ENCODE data around the gene TRAT1. TPM values are rescaled to one million over a fixed set of nuclear protein-coding genes. Genes with fewer than 3 reads are reported as not detected.

TRAT1 gene
- total RNA-seq, 1 experiment from 2014 or later, result not detected

GRCh38 chr3:108838436-108838835 is 15.8 kb downstream of the TRAT1 start:
- H3K36me3 ChIP-seq (ENCODE audit: control insufficient read depth, insufficient read depth, low read length), result no peaks in the 10 kb centered on the region
- no peaks in the 10 kb centered on the region for H3K27me3 ChIP-seq (replicated peaks; ENCODE audit: control insufficient read depth, insufficient read depth, low read length)
- H3K4me1 ChIP-seq, result no peaks in the 10 kb centered on the region
- no peak for TF ChIP-seq CTCF (IDR thresholded peaks at IDR 0.05; ENCODE audit: insufficient read depth in 1 of 2, low read depth in 1 of 2, low read length in 1 of 2, severe bottlenecking in 1 of 2, unreplicated experiment in 1 of 2)
- Mint-ChIP-seq H3K9me3 (ENCODE audit: unreplicated experiment) (no peaks in the 10 kb centered on the region), H3K4me3 (ENCODE audit: unreplicated experiment) (no peak overlapping the region), H3K4me1 (ENCODE audit: low read depth, unreplicated experiment) (no peaks in the 10 kb centered on the region), H3K36me3 (ENCODE audit: insufficient read depth, unreplicated experiment) (no peaks in the 10 kb centered on the region), H3K27ac (ENCODE audit: unreplicated experiment) (no peak overlapping the region), H3K27me3 (ENCODE audit: insufficient read depth, unreplicated experiment) (peaks cover 4% of the 10 kb centered on the region)
- ChIA-PET CTCF (no interaction called here), POLR2A (no interaction called here)
- no peak for DNase-seq
- BruUV-seq (replicated peaks), result no TSS peak
- H3K9me3 ChIP-seq, result no peaks in the 10 kb centered on the region
- no peak overlapping the region for H3K4me3 ChIP-seq (ENCODE audit: low read depth, low read length)
- intact Hi-C loops (cut with micrococcal nuclease; ENCODE audit: unreplicated experiment), result no loop called here

- intact Hi-C loops (cut with micrococcal nuclease; ENCODE audit: unreplicated experiment), result no loop called here
- no peak overlapping the region for H3K4me3 ChIP-seq (ENCODE audit: low read depth, low read length)
- H3K27me3 Mint-ChIP-seq (ENCODE audit: insufficient read depth, unreplicated experiment), result peaks cover 4% of the 10 kb centered on the region
- no peaks in the 10 kb centered on the region for H3K9me3 ChIP-seq
- H3K9me3 Mint-ChIP-seq (ENCODE audit: unreplicated experiment), result no peaks in the 10 kb centered on the region
- H3K27ac Mint-ChIP-seq (ENCODE audit: unreplicated experiment), result no peak overlapping the region
- no peaks in the 10 kb centered on the region for H3K4me1 Mint-ChIP-seq (ENCODE audit: low read depth, unreplicated experiment)
- CTCF ChIA-PET, result no interaction called here
- POLR2A ChIA-PET, result no interaction called here
- no peaks in the 10 kb centered on the region for H3K27me3 ChIP-seq (replicated peaks; ENCODE audit: control insufficient read depth, insufficient read depth, low read length)
- no peaks in the 10 kb centered on the region for H3K4me1 ChIP-seq
- no peaks in the 10 kb centered on the region for H3K36me3 ChIP-seq (ENCODE audit: control insufficient read depth, insufficient read depth, low read length)
- BruUV-seq (replicated peaks), result no TSS peak
- H3K4me3 Mint-ChIP-seq (ENCODE audit: unreplicated experiment), result no peak overlapping the region
- H3K36me3 Mint-ChIP-seq (ENCODE audit: insufficient read depth, unreplicated experiment), result no peaks in the 10 kb centered on the region
- no peak for TF ChIP-seq CTCF (IDR thresholded peaks at IDR 0.05; ENCODE audit: insufficient read depth in 1 of 2, low read depth in 1 of 2, low read length in 1 of 2, severe bottlenecking in 1 of 2, unreplicated experiment in 1 of 2)
- DNase-seq, result no peak
These were observed 23.2 kb downstream of the TRAT1 start for GRCh38 chr3:108845709-108846293.

- intact Hi-C loops (cut with micrococcal nuclease; ENCODE audit: unreplicated experiment), result no loop called here
- ChIA-PET POLR2A (no interaction called here), CTCF (no interaction called here)
- peaks cover 9% of the 10 kb centered on the region for H3K27me3 Mint-ChIP-seq (ENCODE audit: insufficient read depth, unreplicated experiment)
- H3K4me3 ChIP-seq (ENCODE audit: low read depth, low read length), result no peak overlapping the region
- no peaks in the 10 kb centered on the region for H3K4me1 Mint-ChIP-seq (ENCODE audit: low read depth, unreplicated experiment)
- no peaks in the 10 kb centered on the region for H3K9me3 ChIP-seq
- BruUV-seq (replicated peaks), result no TSS peak
- no peak for TF ChIP-seq CTCF (IDR thresholded peaks at IDR 0.05; ENCODE audit: insufficient read depth in 1 of 2, low read depth in 1 of 2, low read length in 1 of 2, severe bottlenecking in 1 of 2, unreplicated experiment in 1 of 2)
- no peaks in the 10 kb centered on the region for H3K27me3 ChIP-seq (replicated peaks; ENCODE audit: control insufficient read depth, insufficient read depth, low read length)
- no peaks in the 10 kb centered on the region for H3K36me3 Mint-ChIP-seq (ENCODE audit: insufficient read depth, unreplicated experiment)
- H3K9me3 Mint-ChIP-seq (ENCODE audit: unreplicated experiment), result no peaks in the 10 kb centered on the region
- H3K27ac Mint-ChIP-seq (ENCODE audit: unreplicated experiment), result no peak overlapping the region
- DNase-seq, result no peak
- H3K36me3 ChIP-seq (ENCODE audit: control insufficient read depth, insufficient read depth, low read length), result no peaks in the 10 kb centered on the region
- H3K4me3 Mint-ChIP-seq (ENCODE audit: unreplicated experiment), result no peak overlapping the region
- no peaks in the 10 kb centered on the region for H3K4me1 ChIP-seq
These were observed 24.6 kb downstream of the TRAT1 start for GRCh38 chr3:108847187-108847586.
